Chondrocyte (in vitro differentiated cells): ENCODE results near the gene EID3. TPM values are rescaled to one million over a fixed set of nuclear protein-coding genes. Genes with fewer than 3 reads are reported as not detected.

Experiments
- DNase-seq: peaks from one replicate; pipeline ENCODE4 v3.0.0; 2021; ENCODE audit warnings: mixed read lengths, low spot score
- H3K27ac Mint-ChIP-seq: one replicate; pipeline ENCODE4 v1.8.0; 2021; ENCODE audit warnings: mild to moderate bottlenecking, moderate library complexity, mixed read lengths; ENCODE audit not compliant: unreplicated experiment
- H3K27me3 Mint-ChIP-seq: 2 replicates; pipeline ENCODE4 v1.8.0; 2021; ENCODE audit warnings: low read depth, mixed read lengths
- H3K36me3 Mint-ChIP-seq: 2 replicates; pipeline ENCODE4 v1.8.0; 2021; ENCODE audit warnings: low read depth, mixed read lengths
- H3K4me1 Mint-ChIP-seq: 2 replicates; pipeline ENCODE4 v1.8.0; 2021; ENCODE audit warnings: low read depth, mild to moderate bottlenecking, mixed read lengths
- H3K4me3 Mint-ChIP-seq: one replicate; pipeline ENCODE4 v1.8.0; 2021; ENCODE audit warnings: mild to moderate bottlenecking, moderate library complexity, mixed read lengths; ENCODE audit not compliant: unreplicated experiment
- H3K9me3 Mint-ChIP-seq: 2 replicates; pipeline ENCODE4 v1.8.0; 2021; ENCODE audit warnings: low read depth, mixed read lengths
- CTCF ChIP-seq: fragments of 200-600 bp; sonication (generic); IDR thresholded peaks from 2 replicates; pipeline ENCODE4 v1.5.0; 2021; ENCODE audit warnings: antibody characterized with exemption, mild to moderate bottlenecking, moderate library complexity
- total RNA-seq: library from RNA; stranded (reverse); gene quantifications from 3 replicates; pipeline ENCODE4 v1.2.1, GENCODE V29; 2021

Gene EID3
- total RNA-seq, 1 donor from 2014 or later, result 1.5 TPM

- Mint-ChIP-seq H3K27ac (no peak overlapping the region), H3K4me1 (no peaks in the 10 kb centered on the region), H3K9me3 (no peaks in the 10 kb centered on the region), H3K4me3 (no peak overlapping the region), H3K36me3 (peaks cover 23% of the 10 kb centered on the region), H3K27me3 (no peaks in the 10 kb centered on the region)
- DNase-seq, result no peak
- no peak for TF ChIP-seq CTCF
Observed at GRCh38 chr12:104315326-104316224, 12.0 kb downstream of the EID3 start.

GRCh38 chr12:104316936-104317335 lies 13.4 kb downstream of the EID3 start:
- H3K27me3 Mint-ChIP-seq, result no peaks in the 10 kb centered on the region
- peaks cover 30% of the 10 kb centered on the region for H3K36me3 Mint-ChIP-seq
- H3K4me3 Mint-ChIP-seq, result no peak overlapping the region
- peak overlapping the region; percentile 45 for H3K27ac Mint-ChIP-seq
- DNase-seq, result no peak
- H3K4me1 Mint-ChIP-seq, result no peaks in the 10 kb centered on the region
- TF ChIP-seq CTCF, result no peak
- H3K9me3 Mint-ChIP-seq, result no peaks in the 10 kb centered on the region

- H3K27me3 Mint-ChIP-seq, result no peaks in the 10 kb centered on the region
- no peak overlapping the region for H3K27ac Mint-ChIP-seq
- peaks cover 29% of the 10 kb centered on the region for H3K36me3 Mint-ChIP-seq
- H3K9me3 Mint-ChIP-seq, result no peaks in the 10 kb centered on the region
- no peak for DNase-seq
- TF ChIP-seq CTCF, result no peak
- no peaks in the 10 kb centered on the region for H3K4me1 Mint-ChIP-seq
- H3K4me3 Mint-ChIP-seq, result no peak overlapping the region
Observed at GRCh38 chr12:104317538-104318210, 14.1 kb downstream of the EID3 start.

- H3K9me3 Mint-ChIP-seq, result no peaks in the 10 kb centered on the region
- no peaks in the 10 kb centered on the region for H3K4me1 Mint-ChIP-seq
- TF ChIP-seq CTCF, result no peak
- no peak overlapping the region for H3K4me3 Mint-ChIP-seq
- no peak overlapping the region for H3K27ac Mint-ChIP-seq
- DNase-seq, result no peak
- no peaks in the 10 kb centered on the region for H3K27me3 Mint-ChIP-seq
- peaks cover 27% of the 10 kb centered on the region for H3K36me3 Mint-ChIP-seq
Observed at GRCh38 chr12:104319028-104319427, 15.5 kb downstream of the EID3 start.

GRCh38 chr12:104319918-104320626 lies 16.5 kb downstream of the EID3 start:
- Mint-ChIP-seq H3K4me1 (no peaks in the 10 kb centered on the region), H3K4me3 (no peak overlapping the region), H3K27me3 (no peaks in the 10 kb centered on the region), H3K27ac (no peak overlapping the region), H3K36me3 (peaks cover 31% of the 10 kb centered on the region), H3K9me3 (no peaks in the 10 kb centered on the region)
- no peak for DNase-seq
- TF ChIP-seq CTCF, result no peak
